NCI-H526 treated with DMSO at 0.1 percent for 48 hours (cell line): ENCODE data around the gene ADAP1.

Source experiments
- DNase-seq: peaks from one replicate; lab custom pipeline; 2025; lab: John Stamatoyannopoulos, UW

Gene ADAP1

DNA sequence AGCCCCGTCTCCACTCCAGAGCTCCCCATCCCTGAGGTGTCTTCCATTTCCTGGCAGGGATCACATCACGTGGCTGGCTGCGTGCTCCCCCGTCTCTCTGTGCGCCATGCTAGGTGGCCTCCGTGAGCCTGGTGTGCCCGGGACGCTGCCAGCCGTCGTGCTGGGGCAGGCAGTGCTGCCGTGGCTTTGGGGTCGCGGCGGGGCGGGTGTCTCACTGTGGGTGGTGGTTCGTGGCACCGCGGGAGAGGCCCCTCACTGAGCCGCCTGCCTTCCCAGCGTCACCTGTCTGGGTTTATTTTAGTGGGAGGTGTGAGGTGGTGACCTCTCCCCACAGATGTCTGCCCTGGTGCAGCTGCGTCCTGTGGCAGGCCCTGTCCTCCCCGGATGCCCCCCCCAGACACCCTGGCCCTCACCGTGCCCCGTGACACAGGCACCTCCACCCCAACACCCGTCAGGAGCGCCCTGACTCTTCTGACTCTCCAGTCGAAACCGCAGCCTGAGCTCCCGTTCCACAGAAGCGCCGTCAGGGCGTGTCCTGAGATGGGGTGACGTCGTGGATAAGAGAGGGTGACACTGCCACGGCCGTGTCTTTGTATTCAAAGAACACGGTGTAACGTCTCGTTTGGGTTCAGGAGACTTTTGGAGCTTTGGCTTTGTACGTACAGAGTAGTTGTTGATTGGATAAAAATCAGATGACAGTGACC, 60.2 kb downstream of the ADAP1 start:
- no peak for DNase-seq

DNA sequence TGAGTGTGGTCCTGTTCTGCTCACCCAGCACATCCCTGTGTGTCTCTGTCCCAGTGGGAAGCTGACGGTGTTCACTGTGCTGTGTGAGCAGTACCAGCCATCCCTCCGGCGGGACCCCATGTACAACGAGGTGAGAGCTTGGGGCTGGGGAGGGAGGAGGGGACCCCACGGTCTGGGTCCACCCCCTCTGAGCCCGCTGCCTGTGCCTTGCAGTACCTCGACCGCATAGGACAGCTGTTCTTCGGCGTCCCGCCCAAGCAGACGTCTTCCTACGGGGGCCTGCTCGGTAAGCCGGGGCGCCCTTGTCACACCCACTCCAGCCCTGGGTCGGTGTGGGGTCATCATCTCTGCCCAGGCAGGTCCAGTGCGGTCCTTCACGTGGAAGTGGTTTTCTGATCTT, 60.8 kb downstream of the ADAP1 start:
- no peak for DNase-seq

DNA sequence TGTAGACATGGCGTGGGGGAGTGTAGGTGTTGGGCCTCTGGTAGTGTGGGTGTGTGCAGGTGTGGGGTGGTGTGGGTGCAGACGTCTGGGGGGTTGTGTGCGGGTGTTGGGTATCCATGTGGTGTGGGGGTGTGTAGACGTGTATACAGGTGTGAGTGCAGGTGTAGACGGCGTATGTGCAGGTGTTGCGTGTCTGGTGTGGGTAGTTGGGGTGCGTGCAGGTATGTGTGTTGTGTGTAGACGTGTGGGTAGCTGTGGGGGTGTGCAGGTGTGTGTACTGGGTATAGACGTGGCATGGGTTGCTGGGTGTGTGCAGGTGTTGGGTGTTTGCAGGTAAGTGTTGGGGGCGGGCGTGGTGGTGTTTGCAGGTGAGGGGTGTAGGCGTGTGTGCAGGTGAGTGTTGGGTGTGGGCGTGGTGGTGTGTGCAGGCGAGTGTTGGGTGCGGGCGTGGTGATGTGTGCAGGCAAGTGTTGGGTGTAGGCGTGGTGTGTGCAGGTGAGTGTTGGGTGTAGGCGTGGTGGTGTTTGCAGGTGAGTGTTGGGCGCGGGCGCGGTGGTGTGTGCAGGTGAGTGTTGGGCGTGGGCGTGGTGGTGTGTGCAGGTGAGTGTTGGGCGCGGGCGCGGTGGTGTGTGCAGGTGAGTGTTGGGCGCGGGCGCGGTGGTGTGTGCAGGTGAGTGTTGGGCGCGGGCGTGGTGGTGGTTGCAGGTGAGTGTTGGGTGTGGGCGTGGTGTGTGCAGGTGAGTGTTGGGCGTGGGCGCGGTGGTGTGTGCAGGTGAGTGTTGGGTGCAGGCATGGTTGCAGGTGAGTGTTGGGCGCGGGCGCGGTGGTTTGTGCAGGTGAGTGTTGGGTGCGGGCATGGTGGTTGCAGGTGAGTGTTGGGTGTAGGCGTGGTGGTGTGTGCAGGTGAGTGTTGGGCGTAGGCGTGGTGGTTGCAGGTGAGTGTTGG, 61.6 kb downstream of the ADAP1 start:
- no peak for DNase-seq

DNA sequence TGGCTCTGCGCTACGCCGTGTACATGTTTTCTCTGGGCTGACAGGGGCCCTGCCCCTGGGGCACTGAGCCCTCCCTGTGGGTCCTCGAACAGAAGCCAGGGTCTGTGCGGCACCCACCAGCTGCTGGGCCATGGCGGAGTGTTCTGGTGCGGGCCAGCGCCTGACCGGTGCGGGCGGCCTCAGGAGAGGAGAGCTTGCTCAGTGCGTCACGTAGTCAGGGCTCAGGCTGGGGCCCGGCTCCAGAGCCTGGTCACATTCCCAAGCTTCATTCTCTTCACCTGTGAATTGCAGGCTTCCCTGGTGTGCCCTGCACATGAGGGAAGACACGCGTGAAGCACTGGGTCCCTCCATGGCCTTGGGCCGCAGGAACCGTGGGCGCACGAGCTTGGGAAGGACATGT, 62.7 kb downstream of the ADAP1 start:
- DNase-seq, result no peak

DNA sequence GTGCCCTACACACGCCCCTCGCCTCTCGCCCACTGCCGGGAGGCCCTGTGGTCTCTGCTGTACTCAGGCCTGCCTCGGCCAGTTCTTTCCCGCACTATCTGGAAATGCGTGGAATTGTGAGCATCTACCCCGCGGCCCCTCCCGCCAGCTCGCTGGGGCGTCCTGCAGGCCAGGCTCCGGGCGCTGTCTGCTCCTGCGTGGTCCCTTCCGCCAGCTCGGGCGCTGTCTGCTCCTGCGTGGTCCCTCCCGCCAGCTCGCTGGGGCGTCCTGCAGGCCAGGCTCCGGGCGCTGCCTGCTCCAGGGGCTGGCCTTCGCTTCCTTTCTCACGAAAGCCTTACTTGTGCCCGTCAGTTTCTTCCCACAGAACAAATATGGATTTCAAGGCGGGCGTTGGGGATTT, 63.2 kb downstream of the ADAP1 start:
- DNase-seq, result no peak

DNA sequence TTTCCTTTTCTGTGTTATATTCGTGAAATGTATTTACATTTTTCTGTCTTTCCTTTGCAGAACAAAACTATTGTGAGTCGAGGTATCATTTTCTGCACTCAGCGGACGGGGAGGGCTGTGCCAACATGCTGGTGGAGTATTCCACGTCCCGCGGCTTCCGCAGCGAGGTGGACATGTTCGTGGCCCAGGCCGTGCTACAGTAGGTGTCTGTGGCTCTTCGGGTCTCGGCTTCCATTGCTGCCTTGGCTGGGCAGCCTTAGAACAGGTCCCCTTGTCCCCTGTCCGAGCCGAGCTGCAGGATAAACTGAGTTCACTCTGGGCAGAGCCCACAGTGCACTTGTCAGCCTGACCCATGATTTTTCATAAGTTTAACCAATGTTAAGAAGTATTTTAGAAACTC, 63.6 kb downstream of the ADAP1 start:
- DNase-seq, result no peak

DNA sequence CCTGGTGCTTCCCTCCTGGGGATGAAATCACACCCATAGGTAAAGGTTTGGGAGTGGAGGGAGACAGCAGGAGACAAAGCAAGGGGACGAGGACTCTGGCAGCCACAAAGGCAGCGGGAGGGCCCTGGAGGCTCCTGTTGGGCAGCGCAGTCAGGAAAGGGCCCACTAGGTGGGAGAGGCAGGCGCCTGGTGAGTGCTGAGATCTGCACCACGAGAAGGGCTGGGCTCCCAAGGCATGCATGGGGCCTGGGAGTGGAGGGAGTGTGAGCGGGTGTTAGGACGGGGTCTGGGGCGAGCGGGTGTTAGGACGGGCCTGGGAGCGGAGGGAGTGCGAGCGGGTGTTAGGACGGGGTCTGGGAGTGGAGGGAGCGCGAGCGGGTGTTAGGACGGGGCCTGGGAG, 65.1 kb downstream of the ADAP1 start:
- no peak for DNase-seq

DNA sequence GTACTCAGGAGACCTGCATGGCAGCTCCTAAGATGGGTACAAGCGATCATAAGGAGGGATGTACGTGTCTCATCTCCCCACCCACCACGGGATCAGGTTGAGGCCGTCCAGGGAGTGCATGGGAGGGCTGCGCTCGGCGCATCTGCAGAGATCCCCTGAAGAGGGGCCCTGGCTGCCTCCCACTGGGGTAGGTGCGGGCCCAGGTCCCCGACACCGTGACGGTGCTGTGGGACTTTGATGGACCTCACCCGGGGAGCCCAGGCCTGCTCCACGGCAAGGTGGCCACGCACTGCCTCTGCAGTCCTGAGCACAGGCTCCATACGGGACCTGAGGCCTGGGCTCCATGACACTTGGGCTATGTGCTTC, 65.5 kb downstream of the ADAP1 start:
- no peak for DNase-seq

DNA sequence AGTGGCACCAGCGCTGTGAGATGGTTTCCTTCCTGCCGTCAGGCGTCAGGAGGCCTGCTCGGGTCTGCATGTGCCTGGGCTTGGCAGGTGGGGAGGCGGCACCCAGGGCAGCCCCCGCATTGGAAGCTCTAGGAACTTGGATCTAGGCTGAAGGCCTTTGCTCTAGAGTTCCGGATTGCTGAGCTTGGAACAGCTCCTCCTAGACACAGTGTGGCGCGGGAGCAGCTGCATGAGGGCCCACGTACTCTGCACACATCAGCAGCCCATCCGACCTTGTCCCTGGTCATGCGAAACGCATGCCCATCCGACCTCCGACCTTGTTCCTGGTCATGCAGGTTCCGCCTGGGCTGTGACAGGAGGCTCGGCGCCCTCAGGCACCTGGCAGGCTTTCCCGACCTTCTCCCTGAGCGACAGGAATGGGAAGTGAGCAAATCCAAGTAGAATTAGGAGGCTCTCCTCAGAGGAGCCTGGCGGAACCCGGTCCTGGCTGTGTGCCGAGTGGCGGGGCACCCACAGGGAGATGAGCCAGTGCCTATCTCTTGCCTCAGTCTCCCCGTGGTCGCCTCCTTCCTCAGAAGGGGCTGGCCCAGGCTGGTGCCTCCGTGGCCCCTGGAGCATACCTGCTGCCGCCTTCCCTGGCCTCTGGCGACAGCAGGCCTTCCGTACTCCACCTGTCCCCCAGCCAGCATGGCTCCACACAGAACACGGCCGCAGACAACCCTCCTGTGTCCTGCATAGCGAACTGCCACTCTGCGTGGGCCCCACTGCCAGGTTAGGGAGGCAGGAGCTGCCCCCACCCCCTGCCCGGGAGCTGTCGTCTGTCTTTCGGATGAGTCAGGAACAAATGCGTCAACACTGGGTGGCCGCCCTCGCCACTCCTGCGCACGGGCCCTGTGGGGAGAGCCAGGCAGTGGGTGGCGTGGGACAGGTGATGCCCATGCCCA, 66.1 kb downstream of the ADAP1 start:
- no peak for DNase-seq

DNA sequence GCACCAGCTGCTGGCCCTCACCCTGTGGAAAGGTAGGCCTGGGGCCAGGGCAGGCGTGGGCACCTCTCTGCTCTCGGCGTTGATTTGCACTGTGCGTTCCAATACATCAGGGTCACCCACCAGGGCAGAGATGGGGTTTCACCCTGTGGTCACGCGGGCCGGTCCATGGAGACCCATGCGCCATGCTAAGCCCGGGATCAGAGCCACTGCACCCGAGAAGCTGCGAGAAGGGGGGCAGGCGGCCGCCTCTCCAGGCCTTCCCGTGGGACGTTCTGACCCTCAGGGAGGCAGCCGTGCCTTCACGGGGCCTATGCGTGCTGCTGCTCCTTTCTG, 67.0 kb downstream of the ADAP1 start:
- no peak for DNase-seq

DNA sequence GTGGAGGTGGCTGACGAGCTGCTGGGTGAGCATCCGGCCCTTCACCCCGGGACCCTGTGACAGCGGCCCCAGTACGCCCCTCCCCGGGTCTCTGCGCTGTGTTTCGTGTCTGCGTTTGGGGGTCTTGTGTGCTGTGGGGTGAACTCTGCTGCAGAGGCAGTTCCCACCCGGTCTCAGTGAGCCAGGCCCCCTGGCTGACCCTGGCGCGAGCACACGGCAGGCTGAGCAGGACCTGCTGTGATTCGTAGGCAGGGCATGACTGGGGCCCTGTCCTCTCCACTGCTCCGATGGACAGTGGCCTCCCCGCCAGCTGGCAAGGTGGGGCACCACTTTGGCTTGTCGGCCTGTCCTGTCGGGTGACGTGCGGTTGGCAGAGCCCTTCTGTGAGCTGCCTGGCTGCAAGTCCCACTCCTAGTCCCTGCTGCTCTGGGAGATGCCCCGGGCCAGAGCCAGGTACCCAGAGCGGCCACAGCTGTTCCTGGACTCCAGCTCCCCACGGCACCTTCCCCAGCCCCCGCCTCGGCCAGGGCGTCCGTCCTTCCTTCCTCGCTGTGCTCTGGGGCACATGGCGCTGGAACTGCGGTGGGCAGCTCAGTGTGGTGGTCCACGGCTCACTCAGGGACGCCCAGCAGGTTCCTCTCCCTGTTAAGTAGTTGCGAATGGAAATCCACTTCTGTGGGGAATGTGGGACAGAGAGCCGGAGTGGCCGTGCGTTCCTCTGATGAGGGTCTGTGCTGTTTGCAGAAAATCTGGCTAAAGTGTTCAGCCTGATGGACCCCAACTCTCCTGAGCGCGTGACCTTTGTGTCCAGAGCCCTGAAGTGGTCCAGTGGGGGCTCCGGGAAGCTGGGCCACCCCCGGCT, 67.6 kb downstream of the ADAP1 start:
- DNase-seq, result no peak

DNA sequence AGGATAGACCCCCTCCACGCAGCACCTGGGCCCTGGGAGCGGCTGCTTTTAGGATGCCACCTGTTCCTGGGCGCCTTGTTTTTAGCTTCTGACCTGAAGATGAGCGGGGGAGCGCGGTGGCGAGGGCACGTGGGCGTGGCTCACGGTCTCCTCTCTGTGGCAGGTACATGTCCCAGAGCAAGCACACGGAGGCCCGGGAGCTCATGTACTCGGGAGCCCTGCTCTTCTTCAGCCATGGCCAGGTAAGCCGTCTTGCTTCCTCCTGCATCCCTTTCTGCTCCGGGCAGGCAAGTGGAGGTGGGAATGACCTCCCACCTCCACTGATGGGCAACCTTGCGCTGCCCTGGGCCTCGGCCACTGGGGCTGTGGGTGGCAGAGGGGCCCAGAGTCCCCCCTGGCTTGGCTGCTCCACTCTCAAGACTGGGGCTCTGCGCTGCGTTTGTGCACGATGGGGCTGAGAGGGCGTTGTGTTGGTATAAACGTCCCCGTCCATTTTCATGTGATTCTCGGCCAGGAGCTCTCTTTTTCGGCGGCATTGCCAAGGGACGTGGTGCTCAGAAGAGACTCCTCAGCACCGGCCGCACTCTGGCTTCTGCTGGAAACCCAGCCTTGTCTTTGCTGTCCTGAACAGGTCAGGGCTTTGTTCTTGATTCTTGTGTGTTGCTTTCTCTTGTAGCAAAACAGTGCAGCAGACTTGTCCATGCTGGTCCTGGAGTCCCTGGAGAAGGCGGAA, 68.4 kb downstream of the ADAP1 start:
- DNase-seq, result no peak

DNA sequence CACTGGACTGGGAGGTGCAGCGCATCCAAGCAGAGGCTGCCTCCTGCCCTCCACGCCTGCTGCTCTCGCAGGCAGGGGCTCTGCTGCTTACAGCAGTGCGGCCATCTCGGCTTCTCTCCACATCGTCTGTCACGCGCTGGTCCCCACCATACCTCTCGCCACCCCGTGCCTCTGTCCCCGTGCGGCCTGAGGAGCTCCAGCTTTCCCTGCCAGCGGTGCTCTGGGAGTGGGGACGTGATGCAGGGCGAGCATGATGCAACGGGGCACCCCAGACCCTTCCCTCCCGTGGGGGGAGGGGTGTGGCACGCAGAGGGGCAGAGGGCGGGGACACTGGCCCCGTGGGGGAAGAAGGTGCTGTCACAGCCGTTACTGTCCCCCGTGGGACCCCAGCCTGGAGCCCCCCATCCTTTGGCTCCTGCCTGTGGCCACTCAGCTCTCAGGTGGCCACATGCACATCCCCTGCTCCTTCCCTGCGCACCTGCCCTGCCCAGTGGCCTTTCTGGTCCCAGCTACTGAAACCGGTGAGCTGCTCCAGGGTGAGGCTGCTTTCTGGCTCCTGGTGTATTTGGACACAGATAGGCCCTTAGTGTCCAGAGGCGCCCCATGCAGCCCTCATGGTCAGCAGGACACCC, 69.1 kb downstream of the ADAP1 start:
- DNase-seq, result no peak

DNA sequence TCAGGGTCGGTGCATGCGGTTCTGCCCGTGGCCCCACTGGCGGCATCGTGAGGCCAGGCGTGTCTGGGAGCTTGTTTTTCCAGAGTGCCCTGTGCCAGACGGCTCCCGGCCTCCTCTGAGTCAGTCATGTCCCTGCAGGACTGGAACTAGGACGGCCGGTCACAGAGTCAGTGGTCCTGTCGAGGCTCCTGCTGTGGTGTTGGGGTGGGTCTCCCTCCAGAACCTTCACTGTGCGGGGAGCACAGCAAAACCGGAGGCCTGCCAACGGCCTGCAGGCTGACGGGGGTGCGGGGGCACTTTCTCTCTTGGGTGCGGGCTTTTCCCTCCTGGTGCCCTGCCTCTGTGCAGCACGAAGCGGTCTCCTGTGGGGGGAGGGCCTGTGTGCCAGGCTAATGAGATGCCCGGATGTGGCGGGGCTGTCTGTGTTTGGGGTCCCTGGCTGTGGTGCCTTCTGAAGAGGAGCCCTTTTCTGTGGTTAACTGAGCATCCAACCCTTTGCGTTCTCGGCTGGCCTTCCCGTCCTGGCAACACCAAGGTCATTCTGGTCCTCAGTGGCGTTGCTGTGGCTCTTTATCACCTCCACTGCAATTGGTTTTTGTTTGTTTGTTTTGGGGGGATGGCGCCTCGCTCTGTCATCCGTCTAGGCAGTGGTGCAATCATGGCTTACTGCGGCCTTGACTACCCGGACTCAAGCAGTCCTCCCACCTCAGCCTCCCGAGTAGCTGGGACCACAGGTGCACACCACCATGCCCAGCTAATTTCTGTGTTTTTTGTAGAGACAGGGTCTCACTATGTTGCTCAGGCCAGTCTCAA, 70.1 kb downstream of the ADAP1 start:
- DNase-seq, result no peak

DNA sequence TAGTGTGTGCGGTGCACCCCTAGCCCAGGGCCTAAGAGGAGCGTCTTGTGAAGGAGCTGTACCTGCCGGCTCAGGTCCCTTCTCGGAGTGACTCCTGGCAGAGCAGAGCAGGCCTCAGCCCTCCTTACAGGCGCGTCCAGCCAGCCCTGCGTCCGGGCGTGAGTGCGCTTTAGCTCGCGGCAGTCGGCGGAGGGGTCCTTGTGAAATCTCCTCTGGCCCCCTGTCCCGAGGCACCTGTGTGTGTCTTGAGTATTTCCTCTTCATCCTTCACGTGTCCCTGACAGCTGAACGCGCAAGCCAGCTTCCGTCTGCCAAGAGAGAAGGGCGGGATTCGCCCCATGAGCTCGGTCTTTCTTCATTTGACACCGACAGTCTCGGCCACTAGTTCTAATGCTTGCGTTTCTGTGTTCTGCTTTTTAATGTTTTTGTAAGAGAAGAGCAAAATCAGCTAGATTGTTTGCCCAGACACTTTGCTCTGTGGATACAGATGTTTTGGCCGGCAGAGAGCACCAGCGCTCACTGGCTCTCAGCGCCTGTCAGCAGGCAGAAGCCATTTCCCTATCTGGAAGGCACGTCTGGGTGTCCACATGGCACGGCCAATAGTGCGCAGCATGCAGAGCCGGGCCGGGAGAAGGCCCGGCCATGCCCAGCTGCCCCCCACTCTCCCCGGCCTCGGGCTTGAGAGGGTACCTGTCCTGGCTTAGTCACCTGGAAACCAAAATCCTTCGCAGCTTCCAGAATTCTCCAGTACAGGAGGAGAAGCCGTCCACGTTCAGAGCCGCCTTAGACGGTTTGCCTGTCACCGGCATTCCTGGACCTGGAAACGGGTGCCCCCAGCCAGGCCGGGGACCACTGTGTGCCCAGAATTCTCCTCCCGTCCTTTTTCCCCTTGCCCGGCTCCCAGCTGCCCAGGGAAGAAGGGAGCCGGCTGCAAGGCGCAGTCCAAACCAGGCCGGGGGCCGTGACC, 71.1 kb downstream of the ADAP1 start:
- DNase-seq, result no peak

DNA sequence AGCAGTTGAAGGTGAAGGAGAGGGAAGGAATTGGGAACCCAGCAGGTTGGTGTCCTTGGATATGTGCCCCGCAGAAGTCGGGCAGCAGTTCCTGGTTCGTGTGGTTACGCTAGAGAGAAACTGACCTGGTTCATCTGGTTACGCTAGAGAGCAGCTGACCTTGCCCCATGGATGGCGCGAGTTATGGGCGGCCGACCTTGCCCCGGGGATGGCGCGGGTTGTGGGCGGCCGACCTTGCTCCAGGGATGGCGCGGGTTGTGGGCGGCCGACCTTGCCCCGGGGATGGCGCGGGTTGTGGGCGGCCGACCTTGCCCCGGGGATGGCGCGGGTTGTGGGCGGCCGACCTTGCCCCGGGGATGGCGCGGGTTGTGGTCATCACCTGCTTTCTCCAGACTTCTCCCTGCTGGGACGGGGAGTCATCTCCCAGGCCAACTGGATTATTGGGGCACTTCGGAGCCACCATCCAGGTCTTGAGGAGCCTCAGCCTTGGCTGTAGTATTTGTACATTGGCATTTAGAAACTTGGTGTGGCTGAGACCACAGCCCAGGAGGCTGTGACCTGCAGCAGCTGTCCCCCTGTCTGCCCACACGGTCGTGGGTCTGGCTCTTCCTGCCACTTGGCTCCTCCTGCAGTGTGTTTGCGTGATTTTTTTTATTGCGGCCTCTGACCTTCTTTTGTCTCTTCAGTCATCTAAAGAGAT, 72.0 kb downstream of the ADAP1 start:
- DNase-seq, result no peak

DNA sequence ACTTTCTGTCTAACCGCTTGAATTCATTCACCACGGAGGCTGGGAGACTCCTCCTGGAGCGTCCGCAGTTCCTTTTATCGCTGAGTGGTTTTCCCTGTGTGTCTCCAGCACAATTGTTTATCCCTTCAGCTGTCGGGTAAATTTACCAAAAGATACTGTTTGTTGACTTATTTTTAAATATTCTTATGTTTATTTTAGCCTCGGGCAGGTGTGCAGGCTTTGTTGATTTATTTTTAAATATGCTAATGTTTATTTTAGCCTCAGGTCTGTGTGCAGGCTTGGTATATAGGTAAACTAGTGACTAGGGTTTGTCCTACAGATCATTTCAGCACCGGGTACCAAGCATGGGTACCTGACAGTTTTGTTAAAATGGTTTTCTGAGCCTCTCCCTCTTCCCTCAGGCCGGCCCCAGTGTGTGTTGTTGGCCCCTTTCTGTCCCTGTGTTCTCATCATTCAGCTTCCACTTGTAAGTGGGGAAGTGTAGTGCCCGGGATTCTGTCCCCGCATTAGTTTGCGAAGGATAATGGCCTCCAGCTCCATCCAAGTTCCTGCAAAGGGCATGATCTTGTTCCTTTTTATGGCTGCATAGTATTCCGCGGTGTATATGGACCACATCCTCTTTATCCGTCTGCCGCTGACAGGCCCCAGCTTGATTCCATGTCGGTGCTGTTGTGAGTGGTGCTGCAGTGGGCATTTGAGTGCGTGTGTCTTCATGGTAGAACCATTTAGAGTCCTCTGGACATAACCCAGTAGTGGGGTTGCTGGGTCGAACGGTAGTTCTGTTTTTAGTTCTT, 72.8 kb downstream of the ADAP1 start:
- no peak for DNase-seq
